Measurements from ENCODE around the gene TCN1. TPM values are rescaled to one million over a fixed set of nuclear protein-coding genes. Genes with fewer than 3 reads are reported as not detected.
"Not testable (repeated sequence)": the region's sequence is repeated elsewhere in the genome, so short reads cannot be mapped to it uniquely, and the experiment has no call there.

TCN1 gene
- not detected for total RNA-seq

- TF ChIP-seq CTCF (IDR thresholded peaks at IDR 0.05): no peak
- DNase-seq (ENCODE audit: low spot score) (no peak), ATAC-seq (ENCODE audit: low FRiP score) (no peak)
Measured at GRCh38 chr11:59866397-59866796, at the start of gene TCN1. TSS of gene TCN1 (minus strand) at chr11:59866487. CDS start at chr11:59866470, 17 bp downstream.

- ATAC-seq (ENCODE audit: low FRiP score); DNase-seq (ENCODE audit: low spot score): not testable (repeated sequence)
Measured at GRCh38 chr11:59903569-59903968, 37.3 kb upstream of the TCN1 start.

GRCh38 chr11:59901306-59901705, 35.0 kb upstream of the TCN1 start:
- no peak for ATAC-seq (ENCODE audit: low FRiP score)
- no peak for TF ChIP-seq CTCF (IDR thresholded peaks at IDR 0.05)
- no peak for DNase-seq (ENCODE audit: low spot score)

- DNase-seq (ENCODE audit: low spot score) (no peak), ATAC-seq (ENCODE audit: low FRiP score) (no peak)
- TF ChIP-seq CTCF (IDR thresholded peaks at IDR 0.05): no peak
Measured at GRCh38 chr11:59900366-59901126, 34.3 kb upstream of the TCN1 start.

GRCh38 chr11:59899532-59899931, 33.2 kb upstream of the TCN1 start:
- DNase-seq (ENCODE audit: low spot score): no peak
- no peak for ATAC-seq (ENCODE audit: low FRiP score)
- no peak for TF ChIP-seq CTCF (IDR thresholded peaks at IDR 0.05)

GRCh38 chr11:59898650-59899049, 32.4 kb upstream of the TCN1 start:
- no peak for DNase-seq (ENCODE audit: low spot score)
- no peak for ATAC-seq (ENCODE audit: low FRiP score)
- no peak for TF ChIP-seq CTCF (IDR thresholded peaks at IDR 0.05)

GRCh38 chr11:59898046-59898445, 31.8 kb upstream of the TCN1 start:
- TF ChIP-seq CTCF (IDR thresholded peaks at IDR 0.05): no peak
- ATAC-seq (ENCODE audit: low FRiP score) (no peak), DNase-seq (ENCODE audit: low spot score) (no peak)

Data from omental fat pad (tissue), 4 donors.